Keratinocyte (primary cell): Measurements from ENCODE around the gene PLEKHA6.

Experiments used
- CTCF ChIP-seq, 3 experiments: IDR thresholded peaks in 1 of 3; conservative IDR thresholded peaks in 1 of 3; optimal IDR thresholded peaks in 1 of 3; 2 replicates in 2 of 3; 3 replicates in 1 of 3; pipeline versions ENCODE3 to v1.5.1; 2011; ENCODE audit warnings: low read length in 3 of 3, mild to moderate bottlenecking in 3 of 3, moderate library complexity in 2 of 3, control low read depth in 1 of 3, inconsistent platforms in 1 of 3; ENCODE audit not compliant: insufficient read depth in 2 of 3; ENCODE audit errors: extremely low read depth in 1 of 3
- EZH2 ChIP-seq: IDR thresholded peaks from one replicate; pipeline ENCODE4 v1.6.1; 2012; ENCODE audit warnings: inconsistent platforms, mild to moderate bottlenecking, low read length, moderate library complexity

GRCh38 chr1:204356997-204357396, 2.7 kb downstream of the PLEKHA6 start:
- no peak for TF ChIP-seq CTCF (optimal IDR thresholded peaks at IDR 0.05 in 1 of 3, IDR thresholded peaks at IDR 0.05 in 1 of 3, conservative IDR thresholded peaks at IDR 0.05 in 1 of 3; ENCODE audit: extremely low read depth in 1 of 3, insufficient read depth in 2 of 3, low read length in 3 of 3)
- no peak for TF ChIP-seq EZH2
